Measurements from ENCODE around the gene TWF2.

DNA sequence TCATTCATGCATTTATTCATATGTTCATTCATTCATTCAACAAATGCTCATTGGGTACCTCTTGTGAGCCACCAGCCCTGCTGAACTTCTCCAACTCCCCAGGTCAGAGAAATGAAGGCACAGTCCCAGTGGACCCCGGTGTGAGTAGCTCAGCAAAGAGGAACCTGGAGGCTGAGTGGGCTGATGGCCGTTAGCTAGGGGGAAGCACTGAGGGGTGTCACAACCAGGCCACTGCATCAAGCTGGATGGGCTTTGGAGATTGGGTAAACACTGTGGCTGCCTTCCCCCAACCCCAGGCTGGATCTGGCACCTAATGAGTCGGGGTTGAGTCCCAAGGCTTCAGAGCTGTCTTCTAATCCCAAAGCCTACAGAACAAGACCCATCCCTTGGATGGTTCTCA, 53.1 kb downstream of the TWF2 start:
- TF ChIP-seq, protein P1, sequence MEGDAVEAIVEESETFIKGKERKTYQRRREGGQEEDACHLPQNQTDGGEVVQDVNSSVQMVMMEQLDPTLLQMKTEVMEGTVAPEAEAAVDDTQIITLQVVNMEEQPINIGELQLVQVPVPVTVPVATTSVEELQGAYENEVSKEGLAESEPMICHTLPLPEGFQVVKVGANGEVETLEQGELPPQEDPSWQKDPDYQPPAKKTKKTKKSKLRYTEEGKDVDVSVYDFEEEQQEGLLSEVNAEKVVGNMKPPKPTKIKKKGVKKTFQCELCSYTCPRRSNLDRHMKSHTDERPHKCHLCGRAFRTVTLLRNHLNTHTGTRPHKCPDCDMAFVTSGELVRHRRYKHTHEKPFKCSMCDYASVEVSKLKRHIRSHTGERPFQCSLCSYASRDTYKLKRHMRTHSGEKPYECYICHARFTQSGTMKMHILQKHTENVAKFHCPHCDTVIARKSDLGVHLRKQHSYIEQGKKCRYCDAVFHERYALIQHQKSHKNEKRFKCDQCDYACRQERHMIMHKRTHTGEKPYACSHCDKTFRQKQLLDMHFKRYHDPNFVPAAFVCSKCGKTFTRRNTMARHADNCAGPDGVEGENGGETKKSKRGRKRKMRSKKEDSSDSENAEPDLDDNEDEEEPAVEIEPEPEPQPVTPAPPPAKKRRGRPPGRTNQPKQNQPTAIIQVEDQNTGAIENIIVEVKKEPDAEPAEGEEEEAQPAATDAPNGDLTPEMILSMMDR (IDR thresholded peaks at IDR 0.05): no peak
- TF ChIP-seq POLR2AphosphoS5 (IDR thresholded peaks at IDR 0.05): no peak

All from upper lobe of left lung (tissue), 4 donors.